GM19238 (cell line): ENCODE data around the gene CEP164.

Experiments used
- DNase-seq: peaks from one replicate; pipeline ENCODE4 v3.0.0; 2011; ENCODE audit warnings: low spot score; ENCODE audit not compliant: insufficient read length

CEP164 gene

GRCh38 chr11:117327567-117328374 is at the start of gene CEP164:
Gene CEP164, plus strand, starts transcription at chr11:117327854. Its CDS starts 10,733 bp downstream, at chr11:117338587.
- DNase-seq, result peak; percentile 96

GRCh38 chr11:117278347-117278746 is 49.3 kb upstream of the CEP164 start:
- DNase-seq, result no peak

- DNase-seq, result no peak
Measured at GRCh38 chr11:117279711-117280376, 47.8 kb upstream of the CEP164 start.

GRCh38 chr11:117281159-117281558 is 46.5 kb upstream of the CEP164 start:
- DNase-seq, result no peak

- DNase-seq, result no peak
Measured at GRCh38 chr11:117281869-117282268, 45.8 kb upstream of the CEP164 start.

GRCh38 chr11:117282956-117283355 is 44.7 kb upstream of the CEP164 start:
- no peak for DNase-seq

- no peak for DNase-seq
Measured at GRCh38 chr11:117284053-117284452, 43.6 kb upstream of the CEP164 start.

- no peak for DNase-seq
Measured at GRCh38 chr11:117286588-117286987, 41.1 kb upstream of the CEP164 start.

- no peak for DNase-seq
Measured at GRCh38 chr11:117287668-117288067, 40.0 kb upstream of the CEP164 start.

- DNase-seq, result no peak
Measured at GRCh38 chr11:117289795-117290194, 37.9 kb upstream of the CEP164 start.

GRCh38 chr11:117290809-117291396 is 36.8 kb upstream of the CEP164 start, which contains the start of gene BACE1-AS:
Gene BACE1-AS, plus strand, starts transcription at chr11:117291346.
- no peak for DNase-seq

GRCh38 chr11:117292616-117293015 is 35.0 kb upstream of the CEP164 start:
- no peak for DNase-seq

GRCh38 chr11:117295438-117296137 is 32.1 kb upstream of the CEP164 start:
- DNase-seq, result no peak

GRCh38 chr11:117296881-117297280 is 30.8 kb upstream of the CEP164 start:
- no peak for DNase-seq

- no peak for DNase-seq
Measured at GRCh38 chr11:117298195-117298594, 29.5 kb upstream of the CEP164 start.

- no peak for DNase-seq
Measured at GRCh38 chr11:117299351-117300282, 28.0 kb upstream of the CEP164 start.

- DNase-seq, result no peak
Measured at GRCh38 chr11:117300283-117300663, 27.4 kb upstream of the CEP164 start.

- DNase-seq, result no peak
Measured at GRCh38 chr11:117300773-117301172, 26.9 kb upstream of the CEP164 start.

- DNase-seq, result no peak
Measured at GRCh38 chr11:117302228-117302627, 25.4 kb upstream of the CEP164 start.

GRCh38 chr11:117303101-117303500 is 24.6 kb upstream of the CEP164 start:
- DNase-seq, result no peak
